Measurements from ENCODE around the gene MTMR1. TPM values are rescaled to one million over a fixed set of nuclear protein-coding genes. Genes with fewer than 3 reads are reported as not detected.

MTMR1 gene
- total RNA-seq, 1 experiment from 2014 or later: 15.6 TPM

- TF ChIP-seq, protein P1, sequence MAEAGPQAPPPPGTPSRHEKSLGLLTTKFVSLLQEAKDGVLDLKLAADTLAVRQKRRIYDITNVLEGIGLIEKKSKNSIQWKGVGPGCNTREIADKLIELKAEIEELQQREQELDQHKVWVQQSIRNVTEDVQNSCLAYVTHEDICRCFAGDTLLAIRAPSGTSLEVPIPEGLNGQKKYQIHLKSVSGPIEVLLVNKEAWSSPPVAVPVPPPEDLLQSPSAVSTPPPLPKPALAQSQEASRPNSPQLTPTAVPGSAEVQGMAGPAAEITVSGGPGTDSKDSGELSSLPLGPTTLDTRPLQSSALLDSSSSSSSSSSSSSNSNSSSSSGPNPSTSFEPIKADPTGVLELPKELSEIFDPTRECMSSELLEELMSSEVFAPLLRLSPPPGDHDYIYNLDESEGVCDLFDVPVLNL (CRISPR knock-in tag; IDR thresholded peaks at IDR 0.05; ENCODE audit: borderline replicate concordance, low read depth): no peak
- TF ChIP-seq, protein P2, sequence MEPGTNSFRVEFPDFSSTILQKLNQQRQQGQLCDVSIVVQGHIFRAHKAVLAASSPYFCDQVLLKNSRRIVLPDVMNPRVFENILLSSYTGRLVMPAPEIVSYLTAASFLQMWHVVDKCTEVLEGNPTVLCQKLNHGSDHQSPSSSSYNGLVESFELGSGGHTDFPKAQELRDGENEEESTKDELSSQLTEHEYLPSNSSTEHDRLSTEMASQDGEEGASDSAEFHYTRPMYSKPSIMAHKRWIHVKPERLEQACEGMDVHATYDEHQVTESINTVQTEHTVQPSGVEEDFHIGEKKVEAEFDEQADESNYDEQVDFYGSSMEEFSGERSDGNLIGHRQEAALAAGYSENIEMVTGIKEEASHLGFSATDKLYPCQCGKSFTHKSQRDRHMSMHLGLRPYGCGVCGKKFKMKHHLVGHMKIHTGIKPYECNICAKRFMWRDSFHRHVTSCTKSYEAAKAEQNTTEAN (CRISPR knock-in tag; IDR thresholded peaks at IDR 0.05): no peak
- TF ChIP-seq FOXJ3 (CRISPR knock-in tag; IDR thresholded peaks at IDR 0.05; ENCODE audit: borderline replicate concordance) (no peak), IRF2 (CRISPR knock-in tag; IDR thresholded peaks at IDR 0.05; ENCODE audit: borderline replicate concordance, low read depth) (no peak), PREB (CRISPR knock-in tag; IDR thresholded peaks at IDR 0.05; ENCODE audit: borderline replicate concordance) (no peak), TP53 (CRISPR knock-in tag; IDR thresholded peaks at IDR 0.05) (no peak)
These were observed 43.3 kb downstream of the MTMR1 start (continued) for GRCh38 chrX:150736475-150736874.

- ChIA-PET CTCF (interaction anchor here (0.7 to 0.9 kb wide), 3 partner anchors 15 to 365 kb away, joined by 3 to 6 read pairs (median 4); no protein-coding TSS in a partner anchor), POLR2A (no interaction called here)
- Mint-ChIP-seq H3K36me3 (peaks cover 6% of the 10 kb centered on the region), H3K4me3 (no peak overlapping the region), H3K27me3 (ENCODE audit: low read depth) (no peaks in the 10 kb centered on the region), H3K27ac (no peak overlapping the region), H3K4me1 (no peaks in the 10 kb centered on the region), H3K9me3 (no peaks in the 10 kb centered on the region)
- ATAC-seq (no peak), DNase-seq (ENCODE audit: low spot score) (no peak)
- TF ChIP-seq HMGA2 (CRISPR knock-in tag; IDR thresholded peaks at IDR 0.05): no peak
- TF ChIP-seq MXD4 (CRISPR knock-in tag; IDR thresholded peaks at IDR 0.05; ENCODE audit: borderline replicate concordance): no peak
These were observed 58.9 kb downstream of the MTMR1 start for GRCh38 chrX:150752124-150752523.

DNA sequence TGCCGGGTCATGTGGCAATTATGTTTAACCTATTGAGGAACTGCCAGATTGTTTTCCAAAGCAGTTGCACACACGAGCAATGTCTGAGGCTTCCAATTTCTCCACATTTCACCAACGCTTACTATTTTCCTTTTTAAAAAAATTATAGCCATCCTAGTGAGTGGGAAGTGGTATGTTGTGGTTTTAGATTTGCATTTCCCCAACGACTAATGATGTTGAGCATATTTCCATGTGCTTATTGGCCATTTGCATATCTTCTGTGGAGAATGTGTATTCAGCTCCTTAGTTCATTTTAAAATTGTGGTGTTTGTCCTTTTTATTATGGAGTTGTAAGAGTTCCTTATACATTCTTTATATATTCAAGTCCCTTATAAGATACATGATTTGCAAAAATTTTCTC lies 60.2 kb downstream of the MTMR1 start:
- ATAC-seq (no peak), DNase-seq (ENCODE audit: low spot score) (no peak)
- H3K4me1 Mint-ChIP-seq: no peaks in the 10 kb centered on the region
- H3K36me3 Mint-ChIP-seq: peaks cover 6% of the 10 kb centered on the region
- TF ChIP-seq, protein P3, sequence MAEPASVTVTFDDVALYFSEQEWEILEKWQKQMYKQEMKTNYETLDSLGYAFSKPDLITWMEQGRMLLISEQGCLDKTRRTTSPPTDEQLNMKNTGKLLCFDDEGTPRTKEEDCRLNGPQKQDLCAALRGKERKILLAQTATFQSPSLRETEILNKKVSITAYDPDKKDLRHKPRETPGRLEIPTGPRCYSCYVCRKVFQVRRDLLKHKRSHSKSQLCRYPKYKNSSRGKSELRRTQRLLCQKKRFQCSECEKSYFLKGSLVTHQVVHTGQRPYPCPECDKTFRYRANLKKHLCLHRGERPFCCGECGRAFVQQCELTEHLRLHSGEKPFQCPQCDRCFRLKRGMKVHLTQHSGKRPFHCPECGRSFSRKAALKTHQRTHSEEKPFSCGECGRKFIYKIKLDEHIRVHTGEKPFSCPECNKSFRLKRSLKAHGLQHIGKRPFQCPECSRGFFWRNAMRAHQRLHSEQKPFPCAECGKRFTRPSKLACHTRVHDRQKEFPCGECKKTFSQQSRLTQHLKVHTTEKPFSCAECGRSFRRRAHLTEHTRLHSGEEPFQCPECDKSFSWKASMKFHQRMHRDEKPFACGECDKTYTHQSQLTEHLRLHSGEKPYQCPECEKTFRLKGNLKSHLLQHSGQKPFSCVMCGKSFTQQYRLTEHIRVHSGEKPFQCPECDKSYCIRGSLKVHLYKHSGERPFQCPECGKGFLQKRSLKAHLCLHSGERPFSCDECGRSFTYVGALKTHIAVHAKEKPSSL (CRISPR knock-in tag; conservative IDR thresholded peaks at IDR 0.05): no peak
- TF ChIP-seq ZNF423 (CRISPR knock-in tag; IDR thresholded peaks at IDR 0.05) (no peak), GABPB1 (CRISPR knock-in tag; IDR thresholded peaks at IDR 0.05) (no peak), USF1 (CRISPR knock-in tag; IDR thresholded peaks at IDR 0.05) (no peak), JUN (CRISPR knock-in tag; IDR thresholded peaks at IDR 0.05) (no peak), FOXP1 (CRISPR knock-in tag; IDR thresholded peaks at IDR 0.05; ENCODE audit: borderline replicate concordance) (no peak), ZBTB21 (CRISPR knock-in tag; IDR thresholded peaks at IDR 0.05; ENCODE audit: borderline replicate concordance) (no peak), TCF7 (CRISPR knock-in tag; IDR thresholded peaks at IDR 0.05; ENCODE audit: low read depth) (no peak), RELA (CRISPR knock-in tag; IDR thresholded peaks at IDR 0.05; ENCODE audit: borderline replicate concordance) (no peak), ZNF219 (CRISPR knock-in tag; IDR thresholded peaks at IDR 0.05; ENCODE audit: borderline replicate concordance) (no peak)
- TF ChIP-seq, protein P4, sequence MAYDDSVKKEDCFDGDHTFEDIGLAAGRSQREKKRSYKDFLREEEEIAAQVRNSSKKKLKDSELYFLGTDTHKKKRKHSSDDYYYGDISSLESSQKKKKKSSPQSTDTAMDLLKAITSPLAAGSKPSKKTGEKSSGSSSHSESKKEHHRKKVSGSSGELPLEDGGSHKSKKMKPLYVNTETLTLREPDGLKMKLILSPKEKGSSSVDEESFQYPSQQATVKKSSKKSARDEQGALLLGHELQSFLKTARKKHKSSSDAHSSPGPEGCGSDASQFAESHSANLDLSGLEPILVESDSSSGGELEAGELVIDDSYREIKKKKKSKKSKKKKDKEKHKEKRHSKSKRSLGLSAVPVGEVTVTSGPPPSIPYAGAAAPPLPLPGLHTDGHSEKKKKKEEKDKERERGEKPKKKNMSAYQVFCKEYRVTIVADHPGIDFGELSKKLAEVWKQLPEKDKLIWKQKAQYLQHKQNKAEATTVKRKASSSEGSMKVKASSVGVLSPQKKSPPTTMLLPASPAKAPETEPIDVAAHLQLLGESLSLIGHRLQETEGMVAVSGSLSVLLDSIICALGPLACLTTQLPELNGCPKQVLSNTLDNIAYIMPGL (CRISPR knock-in tag; IDR thresholded peaks at IDR 0.05): no peak
- TF ChIP-seq, protein P5, sequence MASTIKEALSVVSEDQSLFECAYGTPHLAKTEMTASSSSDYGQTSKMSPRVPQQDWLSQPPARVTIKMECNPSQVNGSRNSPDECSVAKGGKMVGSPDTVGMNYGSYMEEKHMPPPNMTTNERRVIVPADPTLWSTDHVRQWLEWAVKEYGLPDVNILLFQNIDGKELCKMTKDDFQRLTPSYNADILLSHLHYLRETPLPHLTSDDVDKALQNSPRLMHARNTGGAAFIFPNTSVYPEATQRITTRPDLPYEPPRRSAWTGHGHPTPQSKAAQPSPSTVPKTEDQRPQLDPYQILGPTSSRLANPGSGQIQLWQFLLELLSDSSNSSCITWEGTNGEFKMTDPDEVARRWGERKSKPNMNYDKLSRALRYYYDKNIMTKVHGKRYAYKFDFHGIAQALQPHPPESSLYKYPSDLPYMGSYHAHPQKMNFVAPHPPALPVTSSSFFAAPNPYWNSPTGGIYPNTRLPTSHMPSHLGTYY (CRISPR knock-in tag; IDR thresholded peaks at IDR 0.05): no peak
- TF ChIP-seq, protein P2 (CRISPR knock-in tag; IDR thresholded peaks at IDR 0.05): no peak
- H3K27ac Mint-ChIP-seq: no peak overlapping the region
- CTCF ChIA-PET: no interaction called here
- H3K27me3 Mint-ChIP-seq (ENCODE audit: low read depth): no peaks in the 10 kb centered on the region
- POLR2A ChIA-PET: no interaction called here
- no peaks in the 10 kb centered on the region for H3K9me3 Mint-ChIP-seq
- no peak overlapping the region for H3K4me3 Mint-ChIP-seq

Data from WTC11 (cell line).